Liver (tissue), 9 donors: Measurements from ENCODE around the gene CNIH2. TPM values are rescaled to one million over a fixed set of nuclear protein-coding genes. Genes with fewer than 3 reads are reported as not detected.
A peak's percentile ranks its signal among the peaks of the same experiment; 100 is the strongest.

Source experiments
- DNase-seq: peaks from one replicate; pipeline ENCODE4 v3.0.0-alpha.2; 2017; ENCODE audit warnings: low spot score
- H3K27ac ChIP-seq, 2 donors: one replicate each; pipeline ENCODE4 v1.7.0; 2013; ENCODE audit warnings: inconsistent platforms in 2 of 2, low read length in 2 of 2, control low read depth in 1 of 2, low read depth in 1 of 2, mild to moderate bottlenecking in 1 of 2
- H3K27me3 ChIP-seq, 4 donors: one replicate each; pipeline versions ENCODE4 v1.6.1 to v1.7.0; 2013; ENCODE audit warnings: low read length in 3 of 4, inconsistent platforms in 1 of 4, mild to moderate bottlenecking in 1 of 4, moderate library complexity in 1 of 4; ENCODE audit not compliant: control insufficient read depth in 4 of 4, insufficient read depth in 4 of 4
- H3K36me3 ChIP-seq, 4 donors: one replicate each; pipeline versions ENCODE4 v1.6.1 to v1.7.0; 2013; ENCODE audit warnings: low read length in 3 of 4, mild to moderate bottlenecking in 3 of 4, low read depth in 1 of 4, moderate library complexity in 1 of 4; ENCODE audit not compliant: control insufficient read depth in 4 of 4, insufficient read depth in 3 of 4
- H3K4me1 ChIP-seq, 4 donors: one replicate each; pipeline versions ENCODE4 v1.6.1 to v1.7.0; 2013; ENCODE audit warnings: low read length in 3 of 4, mild to moderate bottlenecking in 3 of 4, moderate library complexity in 1 of 4; ENCODE audit not compliant: control insufficient read depth in 4 of 4, insufficient read depth in 4 of 4
- H3K4me3 ChIP-seq, 3 donors: one replicate each; pipeline versions ENCODE4 v1.6.1 to v1.7.0; 2013; ENCODE audit warnings: low read length in 3 of 3, control low read depth in 1 of 3, low read depth in 1 of 3, mild to moderate bottlenecking in 1 of 3
- H3K9ac ChIP-seq, 2 donors: one replicate each; pipeline ENCODE4 v1.7.0; 2013; ENCODE audit warnings: low read length in 2 of 2, mild to moderate bottlenecking in 2 of 2, moderate library complexity in 2 of 2, control low read depth in 1 of 2, low read depth in 1 of 2
- H3K9me3 ChIP-seq, 4 donors: one replicate each; pipeline versions ENCODE4 v1.6.1 to v1.7.0; 2013; ENCODE audit warnings: low read length in 3 of 4; ENCODE audit not compliant: control insufficient read depth in 4 of 4
- ATF3 ChIP-seq: IDR thresholded peaks from 2 replicates; pipeline ENCODE4 v1.6.1; 2016; ENCODE audit warnings: antibody characterized with exemption
- CTCF ChIP-seq: fragments of 150-350 bp; IDR thresholded peaks from 2 replicates; pipeline ENCODE4 v1.5.1; 2017; ENCODE audit warnings: improper control_type of control experiment, low read depth, low read length; ENCODE audit not compliant: missing input control
- EGR1 ChIP-seq, 2 donors: IDR thresholded peaks; 2 replicates each; pipeline ENCODE4 v1.6.1; 2016 to 2018; ENCODE audit warnings: antibody characterized with exemption in 2 of 2, low read depth in 2 of 2
- FOXA1 ChIP-seq: IDR thresholded peaks from 2 replicates; pipeline ENCODE4 v1.6.1; 2016; ENCODE audit warnings: antibody characterized with exemption
- GABPA ChIP-seq, 2 donors: IDR thresholded peaks in 1 of 2; conservative IDR thresholded peaks in 1 of 2; 2 replicates each; pipeline ENCODE4 v1.6.1; 2016; ENCODE audit warnings: antibody characterized with exemption in 2 of 2, mild to moderate bottlenecking in 1 of 2, moderate library complexity in 1 of 2
- HNF4A ChIP-seq, 2 donors: conservative IDR thresholded peaks; 2 replicates each; pipeline ENCODE4 v1.6.1; 2016; ENCODE audit warnings: antibody characterized with exemption in 2 of 2, mild to moderate bottlenecking in 2 of 2
- JUND ChIP-seq, 2 donors: IDR thresholded peaks; 2 replicates each; pipeline ENCODE4 v1.6.1; 2016; ENCODE audit warnings: antibody characterized with exemption in 2 of 2
- MAX ChIP-seq: IDR thresholded peaks from 2 replicates; pipeline ENCODE4 v1.6.1; 2016; ENCODE audit warnings: antibody characterized with exemption
- NR2F2 ChIP-seq: IDR thresholded peaks from 2 replicates; pipeline ENCODE4 v1.6.1; 2016; ENCODE audit warnings: antibody characterized with exemption
- RAD21 ChIP-seq, 2 donors: IDR thresholded peaks; 2 replicates each; pipeline ENCODE4 v1.6.1; 2016; ENCODE audit warnings: antibody characterized with exemption in 2 of 2, mild to moderate bottlenecking in 2 of 2
- REST ChIP-seq: IDR thresholded peaks from 2 replicates; pipeline ENCODE4 v1.6.1; 2016; ENCODE audit warnings: antibody characterized with exemption, mild to moderate bottlenecking
- RXRA ChIP-seq, 2 donors: IDR thresholded peaks; 2 replicates each; pipeline ENCODE4 v1.6.1; 2017 to 2018; ENCODE audit warnings: antibody characterized with exemption in 2 of 2, mild to moderate bottlenecking in 1 of 2
- SP1 ChIP-seq: IDR thresholded peaks from 2 replicates; pipeline ENCODE4 v1.6.1; 2018; ENCODE audit warnings: antibody characterized with exemption, mild to moderate bottlenecking
- TAF1 ChIP-seq: conservative IDR thresholded peaks from 2 replicates; pipeline ENCODE4 v1.6.1; 2016; ENCODE audit warnings: antibody characterized with exemption, mild to moderate bottlenecking
- YY1 ChIP-seq: IDR thresholded peaks from 2 replicates; pipeline ENCODE4 v1.6.1; 2016; ENCODE audit warnings: antibody characterized with exemption, mild to moderate bottlenecking
- WGBS: extraction: QIAGEN DNeasy Blood & Tissue Kit; methylation state at CpG from one replicate; pipeline ENCODE4 v1.1.7; 2013; 5-methylcytosine and 5-hydroxymethylcytosine counted together
- polyA plus RNA-seq, 2 donors: library from polyadenylated mRNA; stranded (reverse) in 1 of 2; unstranded in 1 of 2; fragments of 200-250 nt in 1 of 2; fragments of >200 nt in 1 of 2; fragmentation: Nextera tagmentation in 1 of 2; extraction: Ambion mirVana in 1 of 2; gene quantifications; one replicate each; pipeline versions ENCODE4 v1.2.1 to v1.2.3, GENCODE V29; 2013 to 2015
- total RNA-seq, 2 donors: library from RNA; depleted of rRNA; stranded (reverse); fragments of >200 nt; gene quantifications; one replicate each; pipeline ENCODE4 v1.2.3, GENCODE V29; 2014
- donor health status: healthy.
- donor health status: healthy.
- donor health status: healthy.
- donor health status: healthy.
- donor health status: healthy.

The CNIH2 gene
- total and polyA plus RNA-seq, 4 donors, result 0.07 TPM; not detected in 3

GRCh38 chr11:66311965-66312548 is 34.1 kb downstream of the CNIH2 start:
- Histone ChIP-seq H3K4me1 (peaks cover 0 to 12% (median 5%) of the 10 kb centered on the region in 4 donors), H3K27me3 (no peaks in the 10 kb centered on the region), H3K27ac (peak overlapping the region; percentile 79 to 86), H3K36me3 (no peaks in the 10 kb centered on the region), H3K4me3 (peak overlapping the region; percentile 44 to 63 (median 57)), H3K9me3 (no peaks in the 10 kb centered on the region), H3K9ac (peak overlapping the region in 1 of 2 donors; percentile 26)
- DNase-seq, result peak; percentile 93
- TF ChIP-seq MAX (peak; percentile 50), RAD21 (IDR thresholded peaks at IDR 0.05) (peak; percentile 96 to 97), JUND (IDR thresholded peaks at IDR 0.05) (no peak), FOXA1 (no peak), NR2F2 (no peak), REST (peak; percentile 64), CTCF (peak; percentile 95), YY1 (peak; percentile 56), TAF1 (peak; percentile 26), RXRA (IDR thresholded peaks at IDR 0.05) (no peak), GABPA (IDR thresholded peaks at IDR 0.05 in 1 of 2, conservative IDR thresholded peaks at IDR 0.05 in 1 of 2) (no peak), SP1 (peak; percentile 77), HNF4A (conservative IDR thresholded peaks at IDR 0.05) (no peak)
- under 1% methylated on average over 44 of the region's 44 CpGs for WGBS

- Histone ChIP-seq H3K4me3 (peak overlapping the region; percentile 44 to 63 (median 57)), H3K9ac (peak overlapping the region in 1 of 2 donors; percentile 37), H3K27ac (peak overlapping the region; percentile 79 to 86), H3K9me3 (no peaks in the 10 kb centered on the region), H3K4me1 (peaks cover 0 to 12% (median 5%) of the 10 kb centered on the region in 4 donors), H3K36me3 (no peaks in the 10 kb centered on the region), H3K27me3 (no peaks in the 10 kb centered on the region)
- 5% methylated on average over 52 of the region's 52 CpGs for WGBS
- TF ChIP-seq JUND (IDR thresholded peaks at IDR 0.05) (peak in 1 of 2 donors; percentile 76), SP1 (peak; percentile 27), TAF1 (peak; percentile 1), MAX (peak; percentile 30), ATF3 (no peak), FOXA1 (no peak), HNF4A (conservative IDR thresholded peaks at IDR 0.05) (peak; percentile 45 to 53), EGR1 (IDR thresholded peaks at IDR 0.05; ENCODE audit: low read depth in 2 of 2) (peak in 1 of 2 donors; percentile 39)
- DNase-seq, result peak; percentile 100
Observed at GRCh38 chr11:66312549-66313320, 34.8 kb downstream of the CNIH2 start.
